Measurements from ENCODE around the gene OBSCN. TPM values are rescaled to one million over a fixed set of nuclear protein-coding genes. Genes with fewer than 3 reads are reported as not detected.

OBSCN gene
- total RNA-seq, 1 donor from 2014 or later: 28.6 TPM

GRCh38 chr1:228275179-228275429, 67.3 kb downstream of the OBSCN start:
- no peak for TF ChIP-seq CTCF (IDR thresholded peaks at IDR 0.05)
- DNase-seq (ENCODE audit: low spot score in 2 of 2): no peak
- Histone ChIP-seq H3K4me1 (peaks cover 0 to 10% of the 10 kb centered on the region in 2 donors), H3K27ac (peak overlapping the region; percentile 39 to 76), H3K36me3 (peaks cover 0 to 4% of the 10 kb centered on the region in 2 donors), H3K4me3 (peak overlapping the region; percentile 68 to 88), H3K9me3 (no peaks in the 10 kb centered on the region), H3K27me3 (no peaks in the 10 kb centered on the region)
- intact Hi-C loops (cut with DNase I): loop anchor here (5.0 kb wide), 1 partner anchor 63 kb away; no protein-coding TSS in a partner anchor

- H3K27ac ChIP-seq: peak overlapping the region; percentile 47 to 76
- peak overlapping the region; percentile 68 to 88 for H3K4me3 ChIP-seq
- no peaks in the 10 kb centered on the region for H3K27me3 ChIP-seq
- intact Hi-C loops (cut with DNase I): loop anchor here (2.0 to 5.0 kb wide), 2 partner anchors 63 to 131 kb away; partner anchors contain the start of gene TRIM11
- H3K9me3 ChIP-seq: no peaks in the 10 kb centered on the region
- peaks cover 0 to 10% of the 10 kb centered on the region in 2 donors for H3K4me1 ChIP-seq
- H3K36me3 ChIP-seq: peaks cover 0 to 4% of the 10 kb centered on the region in 2 donors
- TF ChIP-seq CTCF (IDR thresholded peaks at IDR 0.05): no peak
- DNase-seq (ENCODE audit: low spot score in 2 of 2): peak; percentile 73 to 93
Observed at GRCh38 chr1:228275430-228276173, 67.8 kb downstream of the OBSCN start.

- Histone ChIP-seq H3K27ac (peak overlapping the region; percentile 47 to 76), H3K27me3 (no peaks in the 10 kb centered on the region), H3K4me3 (peak overlapping the region; percentile 68 to 88), H3K9me3 (no peaks in the 10 kb centered on the region), H3K4me1 (peaks cover 0 to 10% of the 10 kb centered on the region in 2 donors), H3K36me3 (peaks cover 0 to 4% of the 10 kb centered on the region in 2 donors)
- intact Hi-C loops (cut with DNase I): loop anchor here (2.0 to 5.0 kb wide), 2 partner anchors 64 to 130 kb away; partner anchors contain the start of gene TRIM11
- no peak for DNase-seq (ENCODE audit: low spot score in 2 of 2)
- TF ChIP-seq CTCF (IDR thresholded peaks at IDR 0.05): no peak
Observed at GRCh38 chr1:228276174-228276831, 68.5 kb downstream of the OBSCN start.

GRCh38 chr1:228276901-228277490, 69.2 kb downstream of the OBSCN start:
- Histone ChIP-seq H3K27ac (no peak overlapping the region), H3K9me3 (no peaks in the 10 kb centered on the region), H3K36me3 (peaks cover under 1 to 4% of the 10 kb centered on the region in 2 donors), H3K4me1 (peaks cover 0 to 10% of the 10 kb centered on the region in 2 donors), H3K27me3 (no peaks in the 10 kb centered on the region), H3K4me3 (peak overlapping the region in 1 of 2 donors; percentile 68)
- intact Hi-C loops (cut with DNase I): loop anchor here (2.0 to 5.0 kb wide), 2 partner anchors 65 to 130 kb away; partner anchors contain the start of gene TRIM11
- TF ChIP-seq CTCF (IDR thresholded peaks at IDR 0.05): no peak
- DNase-seq (ENCODE audit: low spot score in 2 of 2): peak in 1 of 2 donors; percentile 4

- intact Hi-C loops (cut with DNase I): loop anchor here (2.0 to 5.0 kb wide), 2 partner anchors 65 to 129 kb away; partner anchors contain the start of gene TRIM11
- no peak overlapping the region for H3K27ac ChIP-seq
- H3K4me1 ChIP-seq: peaks cover 0 to 10% of the 10 kb centered on the region in 2 donors
- no peak for TF ChIP-seq CTCF (IDR thresholded peaks at IDR 0.05)
- no peaks in the 10 kb centered on the region for H3K27me3 ChIP-seq
- no peak overlapping the region for H3K4me3 ChIP-seq
- peaks cover 2 to 5% of the 10 kb centered on the region in 2 donors for H3K36me3 ChIP-seq
- peak in 1 of 2 donors; percentile 6 for DNase-seq (ENCODE audit: low spot score in 2 of 2)
- no peaks in the 10 kb centered on the region for H3K9me3 ChIP-seq
Observed at GRCh38 chr1:228277491-228278431, 69.9 kb downstream of the OBSCN start.
